Transverse colon (tissue), 3 donors: Measurements from ENCODE around the gene ALDH18A1.

ENCODE experiments used
- CTCF ChIP-seq, 5 experiments: fragments of 200-600 bp in 3 of 5; fragments of 450-650 bp in 2 of 5; sonication (generic) in 3 of 5; IDR thresholded peaks; 1 replicate in 2 of 5; 2 replicates in 3 of 5; pipeline ENCODE4 v1.5.1; 2016 to 2017; ENCODE audit warnings: antibody characterized with exemption in 5 of 5, inconsistent platforms in 3 of 5, mild to moderate bottlenecking in 2 of 5, moderate library complexity in 1 of 5
- EP300 ChIP-seq: sonication (generic); formaldehyde crosslinking; IDR thresholded peaks from one replicate; pipeline ENCODE4 v1.6.1; 2017; ENCODE audit warnings: antibody characterized with exemption, low read depth

GRCh38 chr10:95640891-95641315 is 15.6 kb downstream of the ALDH18A1 start:
- TF ChIP-seq EP300 (no peak), CTCF (IDR thresholded peaks at IDR 0.05) (no peak)
